Measurements from ENCODE around the gene MORC4. TPM values are rescaled to one million over a fixed set of nuclear protein-coding genes. Genes with fewer than 3 reads are reported as not detected.

The MORC4 gene
- polyA plus RNA-seq, 4 donors, result 7.0 to 11.5 (median 9.4) TPM

DNA sequence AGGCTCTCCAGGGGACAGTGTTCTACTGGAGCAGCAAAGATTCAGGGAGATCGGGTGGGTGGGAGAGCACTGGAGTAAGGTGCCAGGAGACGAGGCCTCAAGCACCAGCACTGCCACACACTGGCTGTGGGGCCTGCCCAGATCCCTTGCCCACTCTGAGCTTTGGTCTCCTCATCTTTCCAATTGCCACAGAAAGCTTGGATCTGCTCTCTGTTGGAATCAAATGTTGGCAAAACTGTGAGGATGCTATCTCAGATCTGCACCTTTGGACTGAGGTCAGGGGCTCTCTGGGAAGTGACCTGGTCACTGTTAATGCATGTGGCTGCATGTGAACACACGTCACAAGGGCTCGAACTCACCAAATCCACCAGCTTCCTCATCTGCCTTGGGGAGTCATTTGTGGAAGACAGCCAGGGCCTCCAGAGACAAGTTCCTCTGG, 98.2 kb downstream of the MORC4 start:
- Histone ChIP-seq H3K36me3 (ENCODE audit: control insufficient read depth in 3 of 3, insufficient read depth in 2 of 3, low read depth in 1 of 3, low read length in 3 of 3) (no peaks in the 10 kb centered on the region), H3K9me3 (ENCODE audit: control insufficient read depth in 2 of 2, insufficient read depth in 1 of 2, low read depth in 1 of 2, low read length in 1 of 2) (no peaks in the 10 kb centered on the region), H3K4me1 (ENCODE audit: control insufficient read depth in 3 of 3, insufficient read depth in 2 of 3, low read depth in 1 of 3, low read length in 2 of 3) (peaks cover 0 to 68% (median 0%) of the 10 kb centered on the region in 3 donors), H3K27me3 (ENCODE audit: control insufficient read depth in 3 of 3, insufficient read depth in 3 of 3, low read length in 3 of 3) (no peaks in the 10 kb centered on the region), H3K27ac (ENCODE audit: low read depth in 1 of 3, low read length in 2 of 3) (peak overlapping the region in 1 of 3 donors; percentile 82), H3K4me3 (ENCODE audit: low read depth in 1 of 3, low read length in 3 of 3) (no peak overlapping the region)
- WGBS, 3 donors, result 38 to 72% (median 40%) methylated on average over 4 of the region's 4 CpGs
- FAIRE-seq, result no peak
- peak in 1 of 2 donors; percentile 45 for DNase-seq

DNA sequence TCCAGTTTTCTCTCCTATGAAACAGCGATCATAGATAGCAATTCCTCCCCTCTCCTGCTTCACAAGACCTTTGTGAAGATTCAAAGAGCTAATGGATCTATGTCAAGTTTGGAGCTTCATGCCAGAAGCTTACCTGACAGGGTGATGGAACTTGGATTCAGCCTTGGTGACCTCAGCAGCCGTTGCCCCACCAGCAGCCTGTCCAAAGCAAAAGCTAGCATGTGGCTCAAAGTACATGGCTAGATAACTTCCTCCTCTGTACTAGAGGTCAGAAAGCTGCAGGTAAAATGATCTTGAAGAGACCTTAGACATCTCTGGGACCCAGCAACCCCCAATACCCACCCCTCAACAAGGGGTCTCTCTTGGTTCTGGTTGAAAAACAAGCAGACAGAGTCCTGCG, 98.7 kb downstream of the MORC4 start:
- DNase-seq, result peak; percentile 46 to 67
- Histone ChIP-seq H3K4me3 (ENCODE audit: low read depth in 1 of 3, low read length in 3 of 3) (no peak overlapping the region), H3K27ac (ENCODE audit: low read depth in 1 of 3, low read length in 2 of 3) (peak overlapping the region in 1 of 3 donors; percentile 82), H3K4me1 (ENCODE audit: control insufficient read depth in 3 of 3, insufficient read depth in 2 of 3, low read depth in 1 of 3, low read length in 2 of 3) (peaks cover 0 to 65% (median 0%) of the 10 kb centered on the region in 3 donors), H3K27me3 (ENCODE audit: control insufficient read depth in 3 of 3, insufficient read depth in 3 of 3, low read length in 3 of 3) (no peaks in the 10 kb centered on the region), H3K36me3 (ENCODE audit: control insufficient read depth in 3 of 3, insufficient read depth in 2 of 3, low read depth in 1 of 3, low read length in 3 of 3) (no peaks in the 10 kb centered on the region), H3K9me3 (ENCODE audit: control insufficient read depth in 2 of 2, insufficient read depth in 1 of 2, low read depth in 1 of 2, low read length in 1 of 2) (no peaks in the 10 kb centered on the region)
- FAIRE-seq, result no peak
- WGBS, 3 donors, result 33 to 75% (median 43%) methylated on average over 3 of the region's 3 CpGs

DNA sequence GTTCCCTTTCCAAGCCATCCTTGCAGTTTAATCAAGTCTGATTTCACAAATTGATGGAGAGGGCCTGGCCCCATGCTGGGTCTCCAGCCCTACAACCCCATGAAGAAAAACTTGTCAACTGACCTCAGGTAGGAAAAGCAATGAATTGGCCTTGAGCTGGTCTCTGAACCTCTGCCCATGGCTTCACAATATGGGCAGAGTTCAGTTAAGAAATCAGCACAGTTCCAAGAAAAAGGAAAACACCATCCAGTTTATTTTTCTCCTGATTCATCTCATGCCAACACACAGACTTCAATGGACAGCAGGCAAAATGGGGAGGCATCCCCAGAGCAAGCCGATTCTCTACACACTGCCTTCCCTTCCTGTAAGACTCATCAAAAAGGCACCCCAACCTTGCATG, 100.2 kb downstream of the MORC4 start:
- H3K27me3 ChIP-seq (ENCODE audit: control insufficient read depth in 3 of 3, insufficient read depth in 3 of 3, low read length in 3 of 3), result no peaks in the 10 kb centered on the region
- H3K4me1 ChIP-seq (ENCODE audit: control insufficient read depth in 3 of 3, insufficient read depth in 2 of 3, low read depth in 1 of 3, low read length in 2 of 3), result peaks cover 0 to 50% (median 0%) of the 10 kb centered on the region in 3 donors
- DNase-seq (no peak), FAIRE-seq (no peak)
- WGBS, 3 donors, result 82 to 87% (median 82%) methylated on average over 1 of the region's 1 CpG
- no peaks in the 10 kb centered on the region for H3K9me3 ChIP-seq (ENCODE audit: control insufficient read depth in 2 of 2, insufficient read depth in 1 of 2, low read depth in 1 of 2, low read length in 1 of 2)
- no peaks in the 10 kb centered on the region for H3K36me3 ChIP-seq (ENCODE audit: control insufficient read depth in 3 of 3, insufficient read depth in 2 of 3, low read depth in 1 of 3, low read length in 3 of 3)
- no peak overlapping the region for H3K4me3 ChIP-seq (ENCODE audit: low read depth in 1 of 3, low read length in 3 of 3)
- H3K27ac ChIP-seq (ENCODE audit: low read depth in 1 of 3, low read length in 2 of 3), result peak overlapping the region in 1 of 3 donors; percentile 42

DNA sequence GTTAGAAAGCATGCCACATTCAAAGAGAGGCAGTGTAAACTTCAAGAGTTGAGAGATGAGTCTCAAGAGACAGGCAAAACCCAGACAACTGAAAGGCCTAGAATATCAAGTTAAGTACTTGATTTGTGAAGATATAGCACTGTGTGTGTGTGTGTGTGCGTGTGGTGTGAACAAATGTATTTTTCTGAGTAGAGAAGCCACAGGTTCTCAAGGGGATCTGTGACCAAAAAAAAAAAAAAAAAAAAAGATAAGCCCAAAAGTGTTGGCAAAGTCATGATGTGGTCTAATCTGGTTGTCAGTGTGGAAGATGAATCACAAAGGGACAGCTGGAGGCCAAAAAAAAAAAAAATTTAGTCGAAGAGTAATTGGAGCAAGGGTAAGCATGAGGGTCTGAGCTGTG, 100.7 kb downstream of the MORC4 start:
- H3K9me3 ChIP-seq (ENCODE audit: control insufficient read depth in 2 of 2, insufficient read depth in 1 of 2, low read depth in 1 of 2, low read length in 1 of 2), result no peaks in the 10 kb centered on the region
- WGBS, 3 donors, result 33 to 67% (median 46%) methylated on average over 2 of the region's 2 CpGs
- peaks cover 0 to 49% (median 0%) of the 10 kb centered on the region in 3 donors for H3K4me1 ChIP-seq (ENCODE audit: control insufficient read depth in 3 of 3, insufficient read depth in 2 of 3, low read depth in 1 of 3, low read length in 2 of 3)
- DNase-seq (no peak), FAIRE-seq (no peak)
- no peak overlapping the region for H3K4me3 ChIP-seq (ENCODE audit: low read depth in 1 of 3, low read length in 3 of 3)
- H3K36me3 ChIP-seq (ENCODE audit: control insufficient read depth in 3 of 3, insufficient read depth in 2 of 3, low read depth in 1 of 3, low read length in 3 of 3), result no peaks in the 10 kb centered on the region
- peak overlapping the region in 1 of 3 donors; percentile 45 for H3K27ac ChIP-seq (ENCODE audit: low read depth in 1 of 3, low read length in 2 of 3)
- H3K27me3 ChIP-seq (ENCODE audit: control insufficient read depth in 3 of 3, insufficient read depth in 3 of 3, low read length in 3 of 3), result no peaks in the 10 kb centered on the region

DNA sequence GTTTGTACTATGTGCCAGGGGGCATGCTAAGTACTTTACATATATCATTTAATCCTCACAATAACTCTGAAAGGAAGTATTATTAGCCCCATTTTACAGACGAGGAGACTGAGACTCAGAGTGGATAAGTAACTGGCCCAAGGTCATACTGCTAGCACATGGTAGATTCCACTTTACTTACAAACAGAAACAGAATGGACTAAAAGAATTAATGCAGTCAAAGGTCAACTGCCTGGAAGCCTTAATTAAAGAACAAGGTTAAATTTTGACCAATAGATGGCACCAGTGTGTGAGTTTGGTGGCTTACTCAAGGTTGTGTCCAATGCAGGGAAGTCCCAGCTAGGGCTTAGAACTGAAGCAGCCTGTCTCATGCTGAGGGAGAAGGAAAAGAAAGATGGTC, 101.5 kb downstream of the MORC4 start:
- H3K4me3 ChIP-seq (ENCODE audit: low read depth in 1 of 3, low read length in 3 of 3), result no peak overlapping the region
- peaks cover 0 to 44% (median 0%) of the 10 kb centered on the region in 3 donors for H3K4me1 ChIP-seq (ENCODE audit: control insufficient read depth in 3 of 3, insufficient read depth in 2 of 3, low read depth in 1 of 3, low read length in 2 of 3)
- WGBS, 3 donors, result 5 to 49% (median 27%) methylated on average over 1 of the region's 1 CpG
- FAIRE-seq (no peak), DNase-seq (peak; percentile 76 to 82)
- H3K27ac ChIP-seq (ENCODE audit: low read depth in 1 of 3, low read length in 2 of 3), result peak overlapping the region in 1 of 3 donors; percentile 45
- H3K36me3 ChIP-seq (ENCODE audit: control insufficient read depth in 3 of 3, insufficient read depth in 2 of 3, low read depth in 1 of 3, low read length in 3 of 3), result no peaks in the 10 kb centered on the region
- no peaks in the 10 kb centered on the region for H3K27me3 ChIP-seq (ENCODE audit: control insufficient read depth in 3 of 3, insufficient read depth in 3 of 3, low read length in 3 of 3)
- H3K9me3 ChIP-seq (ENCODE audit: control insufficient read depth in 2 of 2, insufficient read depth in 1 of 2, low read depth in 1 of 2, low read length in 1 of 2), result no peaks in the 10 kb centered on the region

DNA sequence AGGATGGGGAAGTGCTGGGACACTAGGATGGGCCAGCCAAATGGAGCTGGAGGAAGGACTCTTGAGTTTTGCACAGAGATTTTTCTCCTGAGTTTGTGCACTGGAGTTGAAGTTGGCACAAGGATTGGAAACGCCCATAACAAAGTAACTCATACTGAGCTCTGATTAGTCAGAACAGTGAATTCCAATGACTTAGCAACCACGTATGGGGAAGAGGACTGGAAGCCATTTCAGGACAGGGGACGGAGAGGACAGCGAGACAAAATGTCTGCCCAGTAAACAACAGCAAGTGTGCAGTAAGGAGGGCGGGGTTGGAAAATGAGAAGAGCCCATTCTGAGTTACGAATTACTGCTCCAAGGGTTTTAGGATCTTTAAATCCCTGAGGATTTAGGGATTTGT, 102.8 kb downstream of the MORC4 start:
- no peak overlapping the region for H3K27ac ChIP-seq (ENCODE audit: low read depth in 1 of 3, low read length in 2 of 3)
- DNase-seq, result no peak
- H3K4me3 ChIP-seq (ENCODE audit: low read depth in 1 of 3, low read length in 3 of 3), result no peak overlapping the region
- WGBS, 3 donors, result 71 to 80% (median 78%) methylated on average over 6 of the region's 6 CpGs
- no peaks in the 10 kb centered on the region for H3K36me3 ChIP-seq (ENCODE audit: control insufficient read depth in 3 of 3, insufficient read depth in 2 of 3, low read depth in 1 of 3, low read length in 3 of 3)
- no peaks in the 10 kb centered on the region for H3K27me3 ChIP-seq (ENCODE audit: control insufficient read depth in 3 of 3, insufficient read depth in 3 of 3, low read length in 3 of 3)
- H3K4me1 ChIP-seq (ENCODE audit: control insufficient read depth in 3 of 3, insufficient read depth in 2 of 3, low read depth in 1 of 3, low read length in 2 of 3), result peaks cover 0 to 35% (median 0%) of the 10 kb centered on the region in 3 donors
- FAIRE-seq, result no peak
- H3K9me3 ChIP-seq (ENCODE audit: control insufficient read depth in 2 of 2, insufficient read depth in 1 of 2, low read depth in 1 of 2, low read length in 1 of 2), result no peaks in the 10 kb centered on the region

DNA sequence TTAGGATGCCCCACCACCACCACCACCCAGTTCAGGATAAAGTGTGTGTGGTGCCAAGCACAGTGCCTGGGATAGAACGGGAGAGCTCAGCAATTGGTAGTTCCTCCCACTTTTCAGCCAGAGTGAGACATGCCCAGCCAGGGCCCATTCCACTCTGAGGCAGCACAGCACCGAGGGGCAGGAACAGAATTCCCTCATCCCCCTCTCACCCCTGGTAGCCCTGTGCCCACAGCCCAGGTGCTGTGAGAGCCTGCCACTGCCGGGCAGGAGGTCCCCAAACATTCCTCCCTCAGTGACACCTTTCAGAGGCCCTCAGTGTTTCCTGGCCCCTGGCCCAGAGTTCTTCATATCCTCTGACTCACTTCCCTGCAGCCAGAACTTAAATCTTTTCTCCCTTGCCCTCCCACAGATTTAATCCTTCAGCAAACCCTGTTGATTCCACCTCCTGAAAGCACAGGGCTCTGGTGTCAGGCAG, 105.0 kb downstream of the MORC4 start:
- peaks cover 0 to 12% (median 0%) of the 10 kb centered on the region in 3 donors for H3K4me1 ChIP-seq (ENCODE audit: control insufficient read depth in 3 of 3, insufficient read depth in 2 of 3, low read depth in 1 of 3, low read length in 2 of 3)
- no peak overlapping the region for H3K27ac ChIP-seq (ENCODE audit: low read depth in 1 of 3, low read length in 2 of 3)
- 47 to 59% (median 49%) methylated on average over 2 to 3 of the region's 3 CpGs for WGBS, 3 donors
- FAIRE-seq, result no peak
- no peak overlapping the region for H3K4me3 ChIP-seq (ENCODE audit: low read depth in 1 of 3, low read length in 3 of 3)
- H3K27me3 ChIP-seq (ENCODE audit: control insufficient read depth in 3 of 3, insufficient read depth in 3 of 3, low read length in 3 of 3), result no peaks in the 10 kb centered on the region
- DNase-seq, result no peak
- no peaks in the 10 kb centered on the region for H3K9me3 ChIP-seq (ENCODE audit: control insufficient read depth in 2 of 2, insufficient read depth in 1 of 2, low read depth in 1 of 2, low read length in 1 of 2)
- H3K36me3 ChIP-seq (ENCODE audit: control insufficient read depth in 3 of 3, insufficient read depth in 2 of 3, low read depth in 1 of 3, low read length in 3 of 3), result no peaks in the 10 kb centered on the region

DNA sequence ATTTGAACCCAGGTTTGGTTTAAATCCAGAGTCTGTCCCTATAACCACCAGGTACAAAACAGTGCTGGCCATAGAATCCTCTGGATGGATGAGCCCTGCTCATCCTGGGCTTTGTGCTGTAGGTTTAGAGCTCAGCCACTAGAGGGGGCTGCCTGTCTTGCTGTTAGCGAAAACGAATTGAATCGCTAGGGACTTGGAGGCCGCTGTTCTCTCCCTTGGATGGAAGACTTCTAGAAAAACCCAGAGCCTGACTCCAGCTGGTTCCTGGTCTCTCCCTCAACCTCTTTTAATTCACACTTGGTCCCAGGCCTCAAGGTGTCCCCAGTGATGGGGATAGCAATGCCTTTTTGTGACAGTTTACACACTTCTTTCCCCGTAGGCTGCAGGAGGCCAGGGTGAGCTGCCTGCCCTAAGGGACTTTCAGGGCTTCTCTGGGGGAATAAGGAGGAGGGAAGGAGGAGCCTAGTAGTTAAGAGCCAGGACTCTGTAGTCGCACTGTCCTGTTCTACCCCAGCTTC, 105.6 kb downstream of the MORC4 start:
- DNase-seq, result peak; percentile 53 to 69

More for the DNA sequence above, 105.6 kb downstream of the MORC4 start:
- Histone ChIP-seq H3K36me3 (ENCODE audit: control insufficient read depth in 3 of 3, insufficient read depth in 2 of 3, low read depth in 1 of 3, low read length in 3 of 3) (no peaks in the 10 kb centered on the region), H3K27ac (ENCODE audit: low read depth in 1 of 3, low read length in 2 of 3) (no peak overlapping the region), H3K4me3 (ENCODE audit: low read depth in 1 of 3, low read length in 3 of 3) (no peak overlapping the region), H3K4me1 (ENCODE audit: control insufficient read depth in 3 of 3, insufficient read depth in 2 of 3, low read depth in 1 of 3, low read length in 2 of 3) (peaks cover 0 to 7% (median 0%) of the 10 kb centered on the region in 3 donors), H3K9me3 (ENCODE audit: control insufficient read depth in 2 of 2, insufficient read depth in 1 of 2, low read depth in 1 of 2, low read length in 1 of 2) (no peaks in the 10 kb centered on the region), H3K27me3 (ENCODE audit: control insufficient read depth in 3 of 3, insufficient read depth in 3 of 3, low read length in 3 of 3) (no peaks in the 10 kb centered on the region)
- WGBS, 3 donors, result 16 to 22% (median 21%) methylated on average over 6 of the region's 6 CpGs
- FAIRE-seq, result no peak

Data from small intestine (tissue), 7 donors.